Cerebellar nuclear complex (tissue), 1 donor: ENCODE data around the gene TNFRSF18.

Experiments
- DNase-seq, 2 experiments: peaks; one replicate each; lab custom pipeline; 2025; lab: John Stamatoyannopoulos, UW

TNFRSF18 gene

DNA sequence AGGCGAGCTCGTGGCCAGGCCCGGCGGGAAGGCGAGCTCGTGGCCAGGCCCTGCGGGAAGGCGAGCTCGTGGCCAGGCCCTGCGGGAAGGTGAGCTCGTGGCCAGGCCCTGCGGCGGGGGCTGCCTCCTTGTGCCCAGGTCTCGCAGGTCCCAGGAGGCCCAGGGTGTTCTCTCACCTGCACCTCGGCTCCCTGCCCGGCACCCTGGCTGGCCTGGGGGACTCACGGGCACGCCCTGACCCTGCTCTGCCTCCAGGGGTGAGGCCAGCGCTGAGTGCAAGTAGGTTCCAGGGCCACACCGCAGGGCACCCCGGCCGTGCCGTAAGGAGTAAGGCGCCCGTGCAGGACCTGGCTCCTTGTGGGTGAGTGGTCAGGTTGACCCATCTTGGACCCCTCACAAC, 21.0 kb upstream of the TNFRSF18 start:
- DNase-seq = no peak

DNA sequence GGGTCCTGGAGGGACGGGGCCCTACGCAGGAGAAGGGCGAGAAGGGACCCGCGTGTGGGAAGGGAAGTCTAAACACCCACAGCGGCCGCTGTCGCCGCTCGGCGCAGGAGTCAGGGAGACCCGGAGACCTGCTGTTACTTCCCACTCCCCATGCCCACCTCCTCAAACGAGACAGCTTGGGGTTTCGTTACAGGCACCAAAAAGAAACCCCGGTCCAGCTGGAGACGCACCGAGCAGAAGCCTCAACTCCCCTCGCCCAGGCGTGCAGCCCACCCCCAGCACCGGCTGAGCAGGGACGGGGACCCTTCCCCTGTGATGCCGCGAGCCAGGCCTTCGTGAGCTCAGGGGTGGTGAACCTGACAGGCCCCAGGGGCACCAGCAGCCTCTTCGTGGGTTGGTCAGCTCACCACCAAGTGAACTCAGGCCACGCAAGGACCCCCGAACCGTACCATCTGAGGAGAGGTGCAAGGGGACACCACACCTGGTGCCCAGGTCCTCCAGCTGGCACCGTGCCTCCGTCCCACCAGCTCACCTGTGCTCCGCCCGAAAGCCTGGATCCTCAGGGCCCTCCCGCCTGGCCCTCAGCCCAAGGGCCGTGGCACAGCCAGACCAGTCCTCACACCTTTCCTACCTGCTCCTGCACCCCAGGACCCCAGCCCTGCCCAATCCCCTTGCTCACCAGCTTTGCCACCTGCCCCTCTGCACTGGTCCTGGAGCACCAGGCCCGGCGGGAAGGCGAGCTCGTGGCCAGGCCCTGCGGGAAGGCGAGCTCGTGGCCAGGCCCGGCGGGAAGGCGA, 20.4 kb upstream of the TNFRSF18 start:
- no peak for DNase-seq

DNA sequence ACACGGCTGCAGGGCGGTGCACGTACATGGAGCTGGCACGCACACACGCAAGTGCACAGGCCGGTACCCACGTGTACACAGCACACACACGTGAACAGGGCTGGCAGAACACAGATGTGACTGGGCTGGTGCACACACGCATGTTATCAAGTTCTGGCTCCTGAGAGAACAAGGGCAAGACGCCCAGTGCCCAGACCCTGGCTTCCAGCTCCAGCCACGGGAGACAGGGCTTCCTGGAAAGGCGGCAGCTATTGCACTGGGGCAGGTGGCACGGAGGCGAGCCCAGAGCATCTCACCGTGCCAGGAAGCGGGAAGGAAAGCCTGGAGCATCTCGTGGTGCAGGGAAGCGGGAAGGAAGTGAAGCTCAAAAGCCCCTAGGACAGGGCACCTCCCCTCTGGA, 19.5 kb upstream of the TNFRSF18 start:
- DNase-seq = peak; percentile 34 to 60

DNA sequence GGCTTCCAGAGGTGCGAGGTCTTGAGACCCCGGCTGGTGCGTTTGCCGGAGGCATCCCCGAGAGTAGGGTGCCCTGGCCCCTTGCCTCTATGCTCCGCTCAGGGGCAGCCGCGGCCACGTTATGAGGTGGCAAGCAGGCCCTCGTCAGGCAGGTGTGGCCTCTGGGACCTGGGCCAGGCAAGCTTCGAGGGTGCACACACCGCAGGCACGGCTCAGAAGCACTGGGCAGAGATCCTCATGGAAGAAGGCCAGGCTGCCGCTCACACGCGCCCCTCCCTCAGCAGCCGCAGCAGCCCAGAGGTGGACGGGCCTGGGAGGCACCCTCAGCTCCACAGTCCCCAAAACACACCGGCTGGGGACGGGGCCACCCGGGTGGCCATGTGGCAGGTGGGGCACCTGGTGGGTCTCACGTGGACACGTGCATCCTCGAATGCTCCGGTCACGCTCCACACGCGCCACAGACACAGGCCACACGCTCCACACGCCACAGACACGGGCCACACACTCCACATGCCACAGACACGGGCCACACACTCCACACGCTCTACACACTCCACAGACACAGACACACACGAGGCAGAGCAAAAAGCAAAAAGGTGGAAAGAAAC, 18.9 kb upstream of the TNFRSF18 start:
- DNase-seq = no peak

DNA sequence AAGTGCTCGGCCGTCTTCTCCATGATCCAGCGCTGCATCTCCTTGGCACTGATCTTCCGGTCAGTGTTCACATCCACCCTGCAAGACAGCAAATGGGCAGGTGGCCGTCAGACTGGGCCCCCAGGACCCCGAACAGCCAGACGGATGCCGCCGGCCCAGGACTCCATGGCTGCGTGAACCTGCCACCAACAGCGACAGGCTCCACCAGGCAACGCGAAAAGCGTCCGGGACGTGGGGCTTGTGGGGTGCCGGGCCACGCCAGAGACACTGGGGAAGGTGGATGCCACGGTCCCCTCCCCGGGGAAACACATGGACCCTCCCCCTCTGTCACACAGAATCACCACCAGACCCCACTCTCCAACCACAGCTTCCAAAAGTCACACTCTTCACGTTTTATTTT, 17.5 kb upstream of the TNFRSF18 start:
- DNase-seq = no peak

DNA sequence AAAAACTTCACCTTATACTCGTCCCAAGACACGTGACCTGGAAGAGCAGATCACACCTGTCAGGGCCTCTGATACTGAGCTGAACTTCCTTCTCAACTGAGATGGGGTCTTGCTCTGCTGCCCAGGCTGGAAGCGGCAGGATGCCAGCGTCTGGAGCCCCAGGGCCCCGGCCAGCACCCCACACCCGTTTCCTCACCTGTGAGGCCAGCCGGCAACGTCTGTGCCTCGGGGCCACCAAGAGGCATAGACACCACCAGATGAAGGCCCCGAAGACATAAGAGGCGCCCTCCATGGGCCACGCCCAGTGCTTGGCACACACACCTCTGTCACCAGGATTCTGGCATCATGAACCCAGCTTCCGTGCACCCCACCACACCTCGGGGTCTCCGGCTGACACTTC, 16.9 kb upstream of the TNFRSF18 start:
- no peak for DNase-seq

DNA sequence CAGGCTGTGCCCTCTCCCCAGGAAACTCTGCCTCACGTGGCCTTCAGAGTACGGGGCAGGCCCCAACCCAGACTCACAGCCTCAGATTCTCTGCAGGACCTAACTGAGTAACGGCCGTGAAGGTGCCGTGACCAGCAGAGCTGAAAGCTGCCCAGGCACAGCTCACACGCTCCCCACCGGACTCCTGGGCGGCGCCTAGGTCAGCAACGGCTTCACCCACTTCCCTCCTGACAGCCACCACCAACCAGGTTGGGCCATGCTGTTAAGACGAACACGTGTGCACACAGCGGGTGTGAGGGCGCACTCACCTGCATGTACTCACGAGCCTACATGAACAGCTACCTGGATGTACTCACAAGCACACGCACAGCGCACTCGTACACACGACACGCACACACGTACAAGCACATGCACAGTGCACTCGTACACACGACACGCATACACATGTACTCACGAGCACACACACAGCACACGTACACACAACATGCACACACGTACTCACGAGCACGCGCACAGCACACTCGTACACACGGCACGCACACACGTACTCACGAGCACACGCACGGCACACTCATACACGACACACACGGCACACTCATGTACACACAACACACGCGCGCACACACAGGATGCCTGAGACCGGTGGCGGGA, 16.3 kb upstream of the TNFRSF18 start:
- no peak for DNase-seq

DNA sequence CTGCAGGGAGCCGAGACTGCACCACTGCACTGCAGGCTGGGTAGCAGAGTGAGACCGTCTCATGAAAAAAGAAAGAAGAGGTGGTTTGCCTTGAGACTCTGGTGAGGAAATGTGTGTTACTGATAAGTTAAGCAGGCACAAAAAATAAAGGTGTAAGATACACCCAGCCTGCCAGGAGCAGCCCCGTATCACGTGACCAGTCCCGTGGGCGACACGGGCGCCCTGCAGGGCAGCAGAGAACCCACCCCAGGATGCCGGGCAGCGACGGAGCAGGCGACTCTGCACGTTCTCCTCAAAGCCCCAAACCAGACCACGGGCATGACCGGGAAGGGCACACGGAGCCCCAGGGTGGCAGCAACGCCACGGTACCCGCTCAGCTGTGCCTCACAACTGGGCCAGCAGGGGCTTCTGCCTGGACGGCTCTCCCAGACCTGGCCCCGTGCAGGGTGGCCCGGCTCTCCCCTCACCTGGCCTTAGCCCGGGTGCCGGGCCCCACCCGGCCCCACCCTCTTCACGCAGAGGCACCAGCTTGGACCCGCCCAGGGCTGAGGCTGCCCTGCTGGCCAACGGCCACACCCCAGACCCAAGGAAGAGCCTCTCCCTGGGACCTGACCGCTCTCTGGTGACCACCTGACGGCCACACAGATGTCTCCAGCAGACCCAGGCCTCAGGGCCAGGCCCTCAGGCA, 15.6 kb upstream of the TNFRSF18 start:
- no peak for DNase-seq

DNA sequence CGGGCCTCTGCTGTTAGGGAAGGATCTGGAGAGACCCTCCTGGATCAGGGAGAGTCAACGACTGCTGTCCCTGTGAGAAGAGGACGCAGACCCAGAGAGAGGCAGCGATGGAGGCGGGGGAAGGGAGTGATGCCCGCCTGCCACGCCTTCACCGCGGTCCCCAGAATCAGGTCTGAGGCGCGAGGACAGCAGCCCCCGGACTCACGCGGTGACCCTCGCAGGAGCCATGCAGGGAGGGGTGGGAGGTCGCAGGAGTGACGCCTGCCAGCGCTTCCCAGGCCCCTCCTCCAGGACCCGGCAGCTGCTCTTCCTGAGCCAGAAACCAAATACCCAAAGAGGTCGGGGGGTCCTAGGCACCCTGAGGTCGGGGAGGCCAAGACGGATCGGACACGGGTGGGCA, 13.8 kb upstream of the TNFRSF18 start:
- no peak for DNase-seq

DNA sequence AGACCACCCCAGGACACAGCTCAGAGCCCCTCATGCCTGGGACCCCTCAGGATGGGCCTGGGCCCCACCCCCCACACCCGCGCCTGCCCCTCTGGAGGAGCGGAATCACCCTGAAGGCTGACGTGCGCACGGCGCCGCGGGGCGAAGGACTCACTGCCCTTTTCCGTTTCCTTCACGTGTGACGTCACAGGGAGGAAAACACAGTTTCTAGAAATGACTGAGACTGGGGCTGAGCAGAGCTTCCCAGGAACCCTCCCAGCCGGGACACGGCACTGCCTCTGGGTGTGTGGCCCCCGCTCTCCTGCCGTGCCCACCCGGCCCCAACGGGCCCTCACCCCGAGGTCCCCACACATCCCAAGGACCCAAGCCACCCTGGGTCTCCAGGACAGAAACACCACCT, 12.9 kb upstream of the TNFRSF18 start:
- no peak for DNase-seq

DNA sequence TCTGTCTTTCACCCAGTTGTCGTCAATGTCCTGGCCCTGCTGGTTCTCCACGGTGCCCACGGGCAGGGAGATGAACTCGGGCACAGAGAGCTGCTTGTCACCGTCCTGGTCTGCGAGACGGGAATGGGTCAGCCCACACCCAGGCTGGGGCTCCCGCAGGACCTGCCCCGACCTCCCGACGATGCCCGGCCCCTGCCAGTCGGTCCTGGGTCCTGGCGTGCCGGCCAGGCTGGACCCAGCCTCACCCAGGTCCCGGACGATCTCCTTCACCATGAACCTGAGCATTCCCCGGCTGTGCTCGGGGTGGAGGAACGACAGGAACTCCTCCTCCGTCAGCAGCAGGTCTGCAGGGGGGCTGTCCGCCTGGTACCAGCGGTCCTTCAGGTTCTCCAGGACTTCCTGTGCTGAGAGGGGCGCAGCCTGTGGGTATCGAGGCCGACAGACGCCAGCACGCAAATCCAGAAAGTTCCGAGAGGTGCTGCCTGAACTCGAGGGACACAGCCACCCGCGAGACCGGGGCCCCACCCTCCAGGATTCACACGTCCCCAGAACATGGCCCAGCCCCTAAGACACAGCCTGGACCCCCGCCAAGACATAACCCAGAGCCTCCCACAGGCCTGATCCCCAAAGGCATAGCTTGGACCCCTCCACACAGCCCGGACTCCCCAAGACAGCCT, 12.3 kb upstream of the TNFRSF18 start:
- DNase-seq = no peak

DNA sequence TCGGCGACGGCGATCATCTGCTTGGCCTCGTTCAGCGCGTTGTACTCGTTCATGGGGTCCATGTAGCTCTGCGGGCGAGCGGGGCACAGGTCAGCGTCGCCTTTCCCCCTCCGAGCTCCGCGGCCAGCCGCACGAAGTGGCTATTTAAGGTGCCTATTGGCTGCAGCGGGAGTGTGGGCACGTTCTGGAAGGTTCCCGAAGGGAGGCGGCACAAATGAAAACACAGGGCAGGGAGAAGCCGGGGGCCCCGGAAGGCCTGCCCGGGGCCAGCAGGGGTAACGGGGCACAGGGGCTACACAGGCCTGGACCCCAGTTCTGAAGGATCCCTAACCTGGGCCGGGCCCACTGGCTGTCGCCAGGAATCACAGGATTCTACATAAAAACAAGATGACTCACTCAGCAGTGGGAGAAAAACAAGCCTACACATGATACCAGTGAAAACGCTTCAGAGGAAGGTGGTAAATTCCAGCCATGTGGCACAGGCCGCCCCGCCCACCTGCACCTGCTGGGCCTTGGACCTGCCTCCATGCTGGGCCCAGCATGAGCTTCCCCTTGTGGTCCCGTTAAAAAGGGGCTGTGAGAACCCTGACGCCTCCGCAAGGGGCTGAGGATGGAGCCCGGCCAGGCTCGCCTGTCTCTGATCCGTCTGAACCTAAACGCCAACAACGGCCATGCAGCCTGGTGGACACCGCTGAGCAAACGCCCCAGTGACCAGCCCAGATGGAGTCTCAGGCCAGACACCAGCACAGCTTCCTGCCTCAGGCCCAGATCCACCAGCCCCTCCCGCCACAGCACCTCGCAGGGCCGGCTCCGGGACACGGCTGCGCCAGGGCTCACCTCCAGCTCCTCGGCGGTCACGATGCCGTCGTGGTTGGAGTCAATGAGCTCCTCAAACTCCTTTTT, 11.5 kb upstream of the TNFRSF18 start:
- DNase-seq = peak in 1 of 2 experiments; percentile 31

DNA sequence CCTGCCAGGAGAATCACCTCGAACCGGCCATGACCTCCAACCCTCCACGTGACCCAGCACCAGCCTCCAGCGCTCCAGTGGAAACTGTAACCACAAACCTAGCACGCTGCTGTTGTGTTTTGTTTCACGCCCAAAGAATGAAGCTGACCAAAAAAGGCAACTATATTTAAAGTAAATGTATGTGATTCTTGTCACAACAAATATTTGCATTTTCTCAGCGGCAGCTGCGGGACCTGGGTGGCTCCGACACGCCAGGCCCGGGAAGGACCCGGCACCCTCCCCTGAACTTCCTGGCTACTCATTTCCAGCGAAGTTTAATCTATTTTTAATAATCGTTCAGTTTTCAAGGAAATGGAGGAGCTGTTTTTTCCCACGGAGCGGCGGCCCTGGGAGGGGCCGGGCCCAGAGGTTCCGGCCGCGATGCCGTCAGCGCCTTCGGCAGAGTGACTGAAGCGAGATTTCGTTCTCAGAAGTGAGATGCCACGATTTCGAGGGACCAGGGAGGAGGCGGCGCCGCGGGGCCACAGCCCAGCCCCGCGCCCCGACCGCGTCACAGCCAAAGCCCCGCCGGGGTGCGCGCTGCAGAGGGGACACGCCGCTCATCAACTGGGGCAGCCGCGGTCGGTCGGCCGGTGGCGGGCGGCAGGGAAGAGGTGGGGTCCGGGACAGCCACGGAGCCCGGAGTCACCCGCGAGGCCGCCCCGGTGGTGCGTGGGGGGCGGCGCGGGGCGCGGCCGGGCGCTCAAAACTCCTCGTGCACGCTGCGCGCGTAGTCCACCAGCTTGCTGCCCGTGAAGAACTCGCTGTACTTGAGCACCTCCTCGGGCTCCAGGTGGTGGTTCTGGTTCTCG, 10.6 kb upstream of the TNFRSF18 start:
- DNase-seq = no peak

DNA sequence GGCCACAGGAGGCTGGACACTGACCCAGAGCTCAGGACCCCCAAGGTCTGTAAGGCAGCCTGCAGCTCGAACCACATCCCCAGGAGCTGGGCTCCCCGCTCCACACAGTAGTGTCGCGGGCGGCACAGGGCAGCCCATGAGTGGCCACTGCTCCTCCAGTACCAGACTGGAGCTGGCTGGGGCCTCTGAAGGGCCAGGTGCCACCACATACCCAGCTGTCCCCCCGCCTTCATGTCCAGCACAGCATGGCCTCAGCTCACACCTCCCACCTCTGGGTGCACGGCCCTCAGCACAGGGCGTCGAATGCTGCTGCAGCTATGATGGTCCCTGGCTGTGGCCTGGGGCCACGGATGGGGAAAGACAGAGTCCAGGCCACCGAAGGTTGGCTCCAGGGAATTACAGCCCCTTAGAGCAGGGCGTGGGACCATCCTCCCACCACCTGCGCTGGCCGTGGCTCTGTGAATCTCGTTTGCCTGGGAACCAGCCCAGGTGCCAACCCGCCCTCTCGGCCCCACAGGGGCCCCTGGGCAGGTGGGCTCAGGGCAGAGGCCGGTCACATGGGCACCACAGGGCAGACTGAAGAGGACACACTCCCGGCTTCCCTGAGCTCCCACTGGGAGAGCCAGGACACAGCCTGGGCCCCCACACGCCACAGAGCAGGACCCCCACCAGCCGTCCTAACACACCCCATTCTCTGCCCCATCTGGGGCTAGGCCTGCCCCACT, 9.7 kb upstream of the TNFRSF18 start:
- DNase-seq = no peak

DNA sequence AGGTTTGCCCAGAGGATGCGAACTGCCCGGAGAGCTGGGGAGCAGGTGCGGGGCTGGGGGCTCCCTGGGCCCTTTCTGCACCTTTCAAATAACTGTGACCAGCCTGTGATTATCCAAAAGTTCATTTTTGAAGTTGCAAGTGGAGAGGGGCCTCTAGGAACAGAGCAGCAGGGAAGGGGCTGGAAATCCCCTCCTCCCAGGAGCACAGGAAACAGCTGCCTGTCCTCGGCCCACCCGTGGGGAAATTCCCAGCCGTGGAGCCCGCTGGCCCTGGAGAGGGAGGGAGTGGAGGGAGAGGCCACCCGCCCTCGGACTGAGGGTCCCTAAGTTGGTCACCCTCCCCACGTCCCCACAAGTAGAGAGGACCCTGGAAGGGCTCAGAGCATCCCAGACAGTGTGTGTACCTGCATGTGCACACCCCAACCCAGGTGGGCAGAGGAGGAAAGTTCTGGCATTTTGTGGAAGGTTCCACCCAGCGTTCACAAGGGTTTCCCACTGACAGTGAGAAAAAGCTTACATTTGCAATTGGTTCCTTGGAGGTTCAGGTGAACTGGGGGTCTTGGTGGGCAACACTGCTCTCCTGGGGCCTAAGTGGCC, 8.8 kb upstream of the TNFRSF18 start:
- no peak for DNase-seq

DNA sequence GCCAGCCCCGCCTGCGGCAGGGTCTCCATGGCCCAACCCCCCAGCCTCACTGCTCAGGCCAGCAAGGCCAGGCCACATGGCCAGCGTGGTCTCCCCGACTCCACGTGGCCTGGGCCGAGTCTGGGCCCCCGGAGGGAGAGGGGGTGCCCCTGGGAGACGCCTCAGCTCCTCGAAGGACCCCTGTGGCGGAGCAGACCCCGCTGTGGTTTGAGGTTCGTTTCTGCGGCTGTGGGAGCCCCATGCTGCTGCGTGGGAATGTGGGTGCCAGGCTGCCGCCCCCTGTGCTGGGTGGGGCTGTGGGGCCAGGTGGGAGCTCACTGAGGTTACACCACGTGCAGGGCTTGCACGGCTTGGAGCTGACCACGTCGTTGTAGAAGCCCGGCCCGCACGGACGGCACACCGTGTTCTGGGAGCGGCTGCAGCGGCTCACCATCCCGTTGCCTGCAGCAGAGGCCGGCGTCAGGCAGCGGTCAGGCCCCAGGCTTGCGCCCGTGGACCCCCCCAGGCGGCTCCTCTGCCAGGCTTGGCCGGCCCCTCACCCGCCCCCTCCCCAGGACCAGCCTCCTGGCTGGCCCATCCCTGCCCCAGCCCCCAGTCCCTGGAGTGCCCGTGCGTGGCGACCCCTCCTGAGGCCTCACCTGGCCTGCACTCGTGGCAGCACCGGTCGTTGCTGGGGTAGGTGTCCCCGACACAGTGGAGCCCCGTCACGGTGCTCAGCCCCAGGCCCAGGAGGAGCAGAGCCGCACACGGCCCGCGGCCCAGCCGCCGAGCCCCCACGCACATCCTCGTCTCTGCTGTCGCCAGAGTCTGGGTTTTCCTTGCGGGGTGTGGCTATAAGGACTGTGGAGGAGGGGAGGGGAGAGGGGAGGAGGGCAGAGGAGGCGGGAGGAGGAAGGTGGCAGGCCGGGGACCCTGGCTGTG, 7.2 kb upstream of the TNFRSF18 start, which contains the start of gene TNFRSF4:
TNFRSF4 (minus strand) TSS at position 809 of the 921 bp plus-strand sequence; CDS start at position 783, 26 bp downstream.
- no peak for DNase-seq

DNA sequence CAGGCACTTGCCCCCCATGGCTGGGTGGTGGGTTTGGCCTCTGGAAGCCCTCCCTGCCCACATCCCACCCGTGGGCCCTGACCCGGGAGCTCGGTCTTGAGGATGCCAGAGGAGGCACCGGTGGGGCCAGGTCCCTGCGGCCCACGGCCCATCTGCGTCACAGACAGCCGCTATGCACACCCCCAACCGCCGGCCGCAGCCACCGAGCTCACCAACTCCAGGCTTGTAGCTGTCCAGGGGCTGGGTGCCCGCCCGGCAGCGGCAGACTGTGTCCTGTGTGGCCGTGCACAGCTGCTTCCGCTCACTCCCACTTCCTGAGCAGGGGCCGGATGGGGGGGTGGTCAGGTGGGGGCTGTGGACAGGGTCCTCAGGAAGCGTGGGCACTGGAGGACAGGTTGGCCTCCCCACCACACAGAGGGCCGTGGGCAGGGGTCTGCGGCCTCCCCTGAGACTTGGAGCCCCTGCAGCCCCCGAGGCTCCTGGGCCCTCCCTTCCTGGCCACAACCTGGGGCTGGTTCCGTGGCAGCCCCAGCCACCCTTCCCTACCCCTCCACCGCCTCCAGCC, 6.5 kb upstream of the TNFRSF18 start:
- no peak for DNase-seq
